Thyroid gland (tissue), 4 donors: ENCODE data around the gene ZNF469. TPM values are rescaled to one million over a fixed set of nuclear protein-coding genes. Genes with fewer than 3 reads are reported as not detected.

Experiments used
- DNase-seq, 2 donors: peaks; one replicate each; pipeline ENCODE4 v3.0.0-alpha.2; 2019
- H3K27ac ChIP-seq, 3 donors: fragments of 200-600 bp; sonication (generic); 1 replicate in 2 of 3; 2 replicates in 1 of 3; pipeline ENCODE4 v1.5.1; 2016 to 2019; ENCODE audit warnings: mild to moderate bottlenecking in 1 of 3, moderate library complexity in 1 of 3
- H3K27me3 ChIP-seq: fragments of 200-600 bp; sonication (generic); one replicate; pipeline ENCODE4 v1.5.1; 2019
- H3K36me3 ChIP-seq, 2 donors: fragments of 200-600 bp; sonication (generic); one replicate each; pipeline ENCODE4 v1.5.1; 2016 to 2019
- H3K4me1 ChIP-seq, 2 donors: fragments of 200-600 bp; sonication (generic); one replicate each; pipeline ENCODE4 v1.5.1; 2017 to 2019
- H3K4me3 ChIP-seq, 3 donors: fragments of 200-600 bp; sonication (generic); replicated peaks in 1 of 3; 1 replicate in 2 of 3; 2 replicates in 1 of 3; pipeline ENCODE4 v1.5.1; 2016; ENCODE audit warnings: mild to moderate bottlenecking in 1 of 3
- H3K9me3 ChIP-seq: fragments of 200-600 bp; sonication (generic); one replicate; pipeline ENCODE4 v1.5.1; 2017
- CTCF ChIP-seq, 6 experiments: fragments of 200-600 bp in 3 of 6; fragments of 450-650 bp in 3 of 6; sonication (generic) in 3 of 6; IDR thresholded peaks; one replicate each; pipeline ENCODE4 v1.5.1; 2016 to 2019; ENCODE audit warnings: antibody characterized with exemption in 6 of 6, mild to moderate bottlenecking in 2 of 6, inconsistent platforms in 1 of 6, moderate library complexity in 1 of 6
- POLR2A ChIP-seq, 2 donors: fragments of 450-650 bp; IDR thresholded peaks; one replicate each; pipeline ENCODE4 v1.6.1; 2017; ENCODE audit warnings: antibody characterized with exemption in 2 of 2, mild to moderate bottlenecking in 2 of 2, moderate library complexity in 1 of 2
- WGBS, 2 donors: methylation state at CpG; one replicate each; pipeline ENCODE4 v1.1.5; 2017; 5-methylcytosine and 5-hydroxymethylcytosine counted together
- intact Hi-C: fragments of 100-400 bp; cut with DNase I; formaldehyde crosslinking; loops from one replicate; pipeline ENCODE4 v1.15.1; 2023
- total RNA-seq, 4 donors: library from RNA; depleted of rRNA; stranded (reverse); fragments of >200 nt; gene quantifications; one replicate each; pipeline ENCODE4 v1.2.3, GENCODE V29; 2016

The ZNF469 gene
- total RNA-seq, 4 donors from 2014 or later = 0.22 to 0.96 (median 0.32) TPM

GRCh38 chr16:88430185-88430523 lies 47.4 kb downstream of the ZNF469 start:
- no peak for DNase-seq
- Histone ChIP-seq H3K4me3 (peak overlapping the region in 1 of 3 donors; percentile 24), H3K27me3 (no peaks in the 10 kb centered on the region), H3K27ac (no peak overlapping the region), H3K4me1 (peaks cover 0 to 11% of the 10 kb centered on the region in 2 donors), H3K36me3 (no peaks in the 10 kb centered on the region), H3K9me3 (no peaks in the 10 kb centered on the region)
- TF ChIP-seq POLR2A (IDR thresholded peaks at IDR 0.05) = no peak
- no peak for TF ChIP-seq CTCF (IDR thresholded peaks at IDR 0.05)
- intact Hi-C loops = no loop called here
- WGBS, 2 donors = no CpG with 5 or more reads among the region's 36 CpGs

GRCh38 chr16:88430524-88431446 lies 48.0 kb downstream of the ZNF469 start:
- no peaks in the 10 kb centered on the region for H3K27me3 ChIP-seq
- 0 to 61% methylated on average over 10 to 17 of the region's 80 CpGs for WGBS, 2 donors

GRCh38 chr16:88431651-88432050 lies 48.9 kb downstream of the ZNF469 start:
- TF ChIP-seq POLR2A (IDR thresholded peaks at IDR 0.05) = no peak
- no peak for TF ChIP-seq CTCF (IDR thresholded peaks at IDR 0.05)
- Histone ChIP-seq H3K27ac (no peak overlapping the region), H3K36me3 (no peaks in the 10 kb centered on the region), H3K4me3 (no peak overlapping the region), H3K9me3 (no peaks in the 10 kb centered on the region), H3K27me3 (no peaks in the 10 kb centered on the region), H3K4me1 (peaks cover 0 to 11% of the 10 kb centered on the region in 2 donors)
- intact Hi-C loops = no loop called here
- no peak for DNase-seq
- WGBS, 2 donors = 88 to 90% methylated on average over 14 to 22 of the region's 22 CpGs

More at GRCh38 chr16:88430524-88431446, 48.0 kb downstream of the ZNF469 start:
- no peak overlapping the region for H3K27ac ChIP-seq
- H3K4me1 ChIP-seq = peaks cover 0 to 11% of the 10 kb centered on the region in 2 donors
- no peaks in the 10 kb centered on the region for H3K9me3 ChIP-seq
- no peak for TF ChIP-seq CTCF (IDR thresholded peaks at IDR 0.05)
- no peak for TF ChIP-seq POLR2A (IDR thresholded peaks at IDR 0.05)
- H3K4me3 ChIP-seq = peak overlapping the region in 1 of 3 donors; percentile 24
- H3K36me3 ChIP-seq = no peaks in the 10 kb centered on the region
- DNase-seq = peak in 1 of 2 donors; percentile 7
- intact Hi-C loops = no loop called here

GRCh38 chr16:88432174-88432573 lies 49.4 kb downstream of the ZNF469 start:
- WGBS, 2 donors = 91 to 92% methylated on average over 14 to 20 of the region's 22 CpGs
- H3K9me3 ChIP-seq = no peaks in the 10 kb centered on the region
- no peaks in the 10 kb centered on the region for H3K27me3 ChIP-seq
- intact Hi-C loops = no loop called here
- peaks cover 0 to 11% of the 10 kb centered on the region in 2 donors for H3K4me1 ChIP-seq
- no peak for DNase-seq
- TF ChIP-seq POLR2A (IDR thresholded peaks at IDR 0.05) (no peak), CTCF (IDR thresholded peaks at IDR 0.05) (no peak)
- no peak overlapping the region for H3K4me3 ChIP-seq
- H3K36me3 ChIP-seq = no peaks in the 10 kb centered on the region
- H3K27ac ChIP-seq = no peak overlapping the region

Other genes starting within 250 kb of the ZNF469 start
- 1 to 10 TPM; 1.9 to 5.3 (median 3.4) TPM for gene ZFPM1, start 70.3 kb downstream of the ZNF469 start, total RNA-seq
- 10 to 100 TPM; 14.8 to 25.5 (median 20.9) TPM for gene ZC3H18, start 187.4 kb downstream of the ZNF469 start, total RNA-seq